Measurements from ENCODE around the gene C10orf62. TPM values are rescaled to one million over a fixed set of nuclear protein-coding genes. Genes with fewer than 3 reads are reported as not detected.

Gene C10orf62
- polyA plus RNA-seq, 1 donor (not counting 4 experiments of a cell fraction or from before 2014, with no cell fraction given), result not detected

- peaks cover 3 to 4% of the 10 kb centered on the region in 2 experiments for H3K36me3 ChIP-seq (ENCODE audit: control insufficient read depth in 2 of 2, extremely low read depth in 1 of 2, insufficient read depth in 2 of 2, low read length in 2 of 2)
- dilution Hi-C loops (cut with MboI; ENCODE audit: extremely low pct_ligation_motif_present, low sequenced_read_pairs), result no loop called here
- H3K4me2 ChIP-seq (ENCODE audit: control insufficient read depth, extremely low read depth, insufficient read depth, low read depth, low read length), result no peak overlapping the region
- H3K27ac ChIP-seq (ENCODE audit: control insufficient read depth, insufficient read depth, low read length), result no peak overlapping the region
- no peak for FAIRE-seq
- TF ChIP-seq EZH2 (IDR thresholded peaks at IDR 0.05; ENCODE audit: low read length) (no peak), CTCF (optimal IDR thresholded peaks at IDR 0.05 in 1 of 3, IDR thresholded peaks at IDR 0.05 in 1 of 3, conservative IDR thresholded peaks at IDR 0.05 in 1 of 3; ENCODE audit: extremely low read depth in 1 of 3, insufficient read depth in 2 of 3, low read length in 3 of 3) (no peak)
- no peak for DNase-seq (ENCODE audit: low read depth, low spot score)
- peaks cover 10% of the 10 kb centered on the region for H3K4me1 ChIP-seq (ENCODE audit: control insufficient read depth, extremely low read depth, insufficient read depth, low read length)
- peaks cover 2% of the 10 kb centered on the region for H3K79me2 ChIP-seq (ENCODE audit: control insufficient read depth, insufficient read depth, low read length)
- H2AFZ ChIP-seq (ENCODE audit: control insufficient read depth, low read length), result no peak overlapping the region
- H3K4me3 ChIP-seq (ENCODE audit: control insufficient read depth in 2 of 3, extremely low read depth in 1 of 3, insufficient read depth in 2 of 3, low read depth in 1 of 3, low read length in 3 of 3), result no peak overlapping the region
- no peaks in the 10 kb centered on the region for H3K9me3 ChIP-seq (ENCODE audit: control insufficient read depth, low read depth, low read length)
- H3K27me3 ChIP-seq (ENCODE audit: control insufficient read depth, extremely low read depth, insufficient read depth, low read length), result no peaks in the 10 kb centered on the region
- H3K9me1 ChIP-seq (ENCODE audit: control insufficient read depth, extremely low read depth, insufficient read depth, low read length), result no peaks in the 10 kb centered on the region
- H3K9ac ChIP-seq (ENCODE audit: control insufficient read depth, extremely low read depth, insufficient read depth, low read length), result no peak overlapping the region
- H4K20me1 ChIP-seq (ENCODE audit: control insufficient read depth, extremely low read depth, insufficient read depth, low read length), result peaks cover 4% of the 10 kb centered on the region
Measured at GRCh38 chr10:97563337-97563736, 26.2 kb upstream of the C10orf62 start.

- H3K9me3 ChIP-seq (ENCODE audit: control insufficient read depth, low read depth, low read length), result no peaks in the 10 kb centered on the region
- no peak overlapping the region for H2AFZ ChIP-seq (ENCODE audit: control insufficient read depth, low read length)
- H3K4me1 ChIP-seq (ENCODE audit: control insufficient read depth, extremely low read depth, insufficient read depth, low read length), result peaks cover 16% of the 10 kb centered on the region
- H3K9me1 ChIP-seq (ENCODE audit: control insufficient read depth, extremely low read depth, insufficient read depth, low read length), result no peaks in the 10 kb centered on the region
- peaks cover 4 to 12% of the 10 kb centered on the region in 2 experiments for H3K36me3 ChIP-seq (ENCODE audit: control insufficient read depth in 2 of 2, extremely low read depth in 1 of 2, insufficient read depth in 2 of 2, low read length in 2 of 2)
- dilution Hi-C loops (cut with MboI; ENCODE audit: extremely low pct_ligation_motif_present, low sequenced_read_pairs), result no loop called here
- H3K4me2 ChIP-seq (ENCODE audit: control insufficient read depth, extremely low read depth, insufficient read depth, low read depth, low read length), result no peak overlapping the region
- no peak overlapping the region for H3K4me3 ChIP-seq (ENCODE audit: control insufficient read depth in 2 of 3, extremely low read depth in 1 of 3, insufficient read depth in 2 of 3, low read depth in 1 of 3, low read length in 3 of 3)
- peaks cover 2% of the 10 kb centered on the region for H3K79me2 ChIP-seq (ENCODE audit: control insufficient read depth, insufficient read depth, low read length)
- DNase-seq (ENCODE audit: low read depth, low spot score) (no peak), FAIRE-seq (no peak)
- no peak overlapping the region for H3K9ac ChIP-seq (ENCODE audit: control insufficient read depth, extremely low read depth, insufficient read depth, low read length)
- H3K27ac ChIP-seq (ENCODE audit: control insufficient read depth, insufficient read depth, low read length), result no peak overlapping the region
- H4K20me1 ChIP-seq (ENCODE audit: control insufficient read depth, extremely low read depth, insufficient read depth, low read length), result peaks cover 4% of the 10 kb centered on the region
- TF ChIP-seq CTCF (optimal IDR thresholded peaks at IDR 0.05 in 1 of 3, IDR thresholded peaks at IDR 0.05 in 1 of 3, conservative IDR thresholded peaks at IDR 0.05 in 1 of 3; ENCODE audit: extremely low read depth in 1 of 3, insufficient read depth in 2 of 3, low read length in 3 of 3) (no peak), EZH2 (IDR thresholded peaks at IDR 0.05; ENCODE audit: low read length) (no peak)
- no peaks in the 10 kb centered on the region for H3K27me3 ChIP-seq (ENCODE audit: control insufficient read depth, extremely low read depth, insufficient read depth, low read length)
Measured at GRCh38 chr10:97564776-97565175, 24.7 kb upstream of the C10orf62 start.

All from keratinocyte (primary cell).